Lower leg skin (tissue), 3 donors: ENCODE results near the gene PTPRT.

Source experiments
- CTCF ChIP-seq, 3 donors: fragments of 450-650 bp; IDR thresholded peaks; one replicate each; pipeline ENCODE4 v1.5.1; 2016; ENCODE audit warnings: antibody characterized with exemption in 3 of 3, mild to moderate bottlenecking in 3 of 3, moderate library complexity in 2 of 3
- POLR2A ChIP-seq, 2 donors: fragments of 450-650 bp; IDR thresholded peaks; one replicate each; pipeline ENCODE4 v1.6.1; 2016 to 2017; ENCODE audit warnings: antibody characterized with exemption in 2 of 2, mild to moderate bottlenecking in 1 of 2, moderate library complexity in 1 of 2

GRCh38 chr20:42708266-42708665 is 481.4 kb downstream of the PTPRT start:
- TF ChIP-seq POLR2A (IDR thresholded peaks at IDR 0.05) (no peak), CTCF (IDR thresholded peaks at IDR 0.05) (no peak)
